ENCODE data around the gene SH2D3C. TPM values are rescaled to one million over a fixed set of nuclear protein-coding genes. Genes with fewer than 3 reads are reported as not detected.

SH2D3C gene
- total and polyA plus RNA-seq, 4 experiments from 2014 or later: 8.7 to 51.5 (median 46.0) TPM

DNA sequence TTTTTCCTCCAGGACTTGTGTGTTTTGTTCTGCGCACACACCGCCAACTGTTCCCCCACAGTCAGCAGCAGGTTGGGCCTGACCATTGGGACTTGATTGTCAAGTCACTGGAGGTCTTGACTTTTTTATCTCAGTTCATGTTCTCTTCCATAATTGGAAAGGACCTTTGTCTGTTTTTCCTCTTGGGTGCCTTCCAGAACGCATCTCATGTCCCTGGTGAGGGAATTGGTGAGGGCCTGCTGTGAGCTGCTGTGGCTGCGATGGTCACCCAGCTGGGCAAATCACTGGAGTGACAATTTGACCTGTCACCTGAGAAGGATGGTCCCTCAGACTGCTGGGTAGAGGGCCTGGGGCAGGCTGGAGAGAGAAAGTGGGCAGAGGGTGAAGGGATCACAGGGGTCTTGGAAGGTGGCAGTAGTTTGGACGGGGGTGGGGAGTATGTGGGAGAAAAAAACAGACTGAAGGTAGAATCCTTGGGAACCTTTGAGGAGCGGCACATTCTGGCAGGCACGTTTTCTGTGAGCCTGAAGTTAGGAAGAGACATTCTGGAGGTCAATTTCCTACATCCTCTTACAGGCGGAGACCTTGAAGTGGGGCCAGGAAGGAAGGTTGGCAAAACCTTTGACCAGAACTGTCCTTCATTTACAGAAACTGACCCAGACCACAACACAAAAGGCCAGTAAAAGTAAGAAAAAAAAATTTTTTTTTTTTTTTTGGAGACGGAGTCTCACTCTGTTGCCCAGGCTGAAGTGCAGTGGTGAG lies 11.8 kb upstream of the SH2D3C start:
- intact Hi-C loops (cut with micrococcal nuclease): no loop called here
- no peak for DNase-seq
- H3K4me3 ChIP-seq (ENCODE audit: low read length in 2 of 2): no peak overlapping the region
- POLR2A ChIA-PET (ENCODE audit: partially characterized antibody): interaction anchor here (0.7 to 6.9 kb wide), 2 partner anchors 13 to 1029 kb away, joined by 5 to 54 read pairs; partner anchors contain the start of gene FPGS
- H3K4me1 Mint-ChIP-seq: peaks cover 5 to 36% (median 25%) of the 10 kb centered on the region in 4 donors
- peaks cover 38 to 50% of the 10 kb centered on the region in 2 donors for H3K36me3 Mint-ChIP-seq
- H3K27ac ChIP-seq (ENCODE audit: low read depth, low read length): no peak overlapping the region
- peak overlapping the region in 4 of 7 donors; percentile 42 to 73 (median 61) for H3K27ac Mint-ChIP-seq
- H3K4me3 Mint-ChIP-seq: no peak overlapping the region
- no peaks in the 10 kb centered on the region for H3K27me3 ChIP-seq (ENCODE audit: insufficient read depth, low read length)
- no peaks in the 10 kb centered on the region for H3K27me3 Mint-ChIP-seq
- no peaks in the 10 kb centered on the region for H3K9me3 ChIP-seq (ENCODE audit: control insufficient read depth in 1 of 2, low read length in 2 of 2)
- H3K4me1 ChIP-seq (ENCODE audit: insufficient read depth, low read length): peaks cover 23% of the 10 kb centered on the region
- H3K36me3 ChIP-seq (ENCODE audit: insufficient read depth, low read length): peaks cover 56% of the 10 kb centered on the region
- CTCF ChIA-PET (ENCODE audit: partially characterized antibody): interaction anchor here (1.2 to 3.7 kb wide), 3 partner anchors 56 to 80 kb away, joined by 4 to 45 read pairs (median 4); partner anchors contain the start of gene TOR2A
- H3K9me3 Mint-ChIP-seq: no peaks in the 10 kb centered on the region

DNA sequence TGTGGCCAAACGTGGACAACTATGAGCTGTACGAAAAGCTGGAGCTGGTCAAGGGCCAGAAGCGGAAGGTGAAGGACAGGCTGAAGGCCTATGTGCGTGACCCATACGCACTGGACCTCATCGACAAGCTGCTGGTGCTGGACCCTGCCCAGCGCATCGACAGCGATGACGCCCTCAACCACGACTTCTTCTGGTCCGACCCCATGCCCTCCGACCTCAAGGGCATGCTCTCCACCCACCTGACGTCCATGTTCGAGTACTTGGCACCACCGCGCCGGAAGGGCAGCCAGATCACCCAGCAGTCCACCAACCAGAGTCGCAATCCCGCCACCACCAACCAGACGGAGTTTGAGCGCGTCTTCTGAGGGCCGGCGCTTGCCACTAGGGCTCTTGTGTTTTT lies 10.7 kb upstream of the SH2D3C start:
- H3K4me1 ChIP-seq (ENCODE audit: insufficient read depth, low read length): peaks cover 31% of the 10 kb centered on the region
- DNase-seq: no peak
- no peaks in the 10 kb centered on the region for H3K27me3 ChIP-seq (ENCODE audit: insufficient read depth, low read length)
- no peaks in the 10 kb centered on the region for H3K9me3 Mint-ChIP-seq
- H3K27ac ChIP-seq (ENCODE audit: low read depth, low read length): no peak overlapping the region
- H3K27ac Mint-ChIP-seq: peak overlapping the region in 4 of 7 donors; percentile 17 to 78 (median 53)
- POLR2A ChIA-PET (ENCODE audit: partially characterized antibody): interaction anchor here (1.0 to 12.3 kb wide), 5 partner anchors 8 to 128 kb away, joined by 3 to 377 read pairs (median 45); partner anchors contain the start of gene FPGS
- no peak overlapping the region for H3K4me3 ChIP-seq (ENCODE audit: low read length in 2 of 2)
- CTCF ChIA-PET (ENCODE audit: partially characterized antibody): interaction anchor here (1.2 to 3.7 kb wide), 2 partner anchors 54 to 81 kb away, joined by 4 to 45 read pairs; partner anchors contain the start of gene TOR2A
- H3K36me3 ChIP-seq (ENCODE audit: insufficient read depth, low read length): peaks cover 56% of the 10 kb centered on the region
- H3K9me3 ChIP-seq (ENCODE audit: control insufficient read depth in 1 of 2, low read length in 2 of 2): no peaks in the 10 kb centered on the region
- peaks cover 12 to 43% (median 31%) of the 10 kb centered on the region in 4 donors for H3K4me1 Mint-ChIP-seq
- intact Hi-C loops (cut with micrococcal nuclease): loop anchor here (5.0 to 10.0 kb wide), 4 partner anchors 222 to 328 kb away; partner anchors contain the start of genes NAIF1 and SLC25A25
- H3K36me3 Mint-ChIP-seq: peaks cover 38 to 50% of the 10 kb centered on the region in 2 donors
- no peaks in the 10 kb centered on the region for H3K27me3 Mint-ChIP-seq
- peak overlapping the region in 2 of 8 donors; percentile 54 to 59 for H3K4me3 Mint-ChIP-seq

DNA sequence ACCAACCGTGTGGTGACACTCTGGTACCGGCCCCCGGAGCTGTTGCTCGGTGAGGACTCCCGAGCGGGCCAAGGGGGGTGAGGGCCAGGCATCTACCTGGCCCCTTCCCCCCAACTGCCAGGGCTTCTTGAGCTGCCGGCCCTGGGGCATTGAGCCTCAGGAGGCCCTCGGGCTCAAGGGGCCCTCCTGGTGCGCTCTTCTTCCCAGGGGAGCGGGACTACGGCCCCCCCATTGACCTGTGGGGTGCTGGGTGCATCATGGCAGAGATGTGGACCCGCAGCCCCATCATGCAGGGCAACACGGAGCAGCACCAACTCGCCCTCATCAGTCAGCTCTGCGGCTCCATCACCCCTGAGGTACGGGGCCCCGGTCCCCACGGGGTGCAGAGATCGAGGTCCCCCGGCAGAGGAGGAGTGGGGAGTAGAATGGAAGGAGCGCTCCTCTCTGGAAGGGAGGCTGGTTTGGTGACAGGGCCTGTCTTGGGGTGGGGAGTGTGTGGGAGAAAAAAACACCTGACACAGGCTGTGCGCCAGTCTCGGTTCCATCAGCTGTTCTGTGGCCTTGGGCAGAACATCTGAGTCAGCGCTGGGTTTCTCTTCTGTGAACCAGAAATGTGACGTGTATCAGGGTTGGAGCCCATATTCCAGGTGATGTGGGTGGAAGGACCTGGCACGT lies 10.0 kb upstream of the SH2D3C start:
- Histone ChIP-seq H3K4me3 (ENCODE audit: low read length in 2 of 2) (no peak overlapping the region), H3K36me3 (ENCODE audit: insufficient read depth, low read length) (peaks cover 56% of the 10 kb centered on the region), H3K9me3 (ENCODE audit: control insufficient read depth in 1 of 2, low read length in 2 of 2) (no peaks in the 10 kb centered on the region), H3K4me1 (ENCODE audit: insufficient read depth, low read length) (peaks cover 38% of the 10 kb centered on the region), H3K27me3 (ENCODE audit: insufficient read depth, low read length) (no peaks in the 10 kb centered on the region), H3K27ac (ENCODE audit: low read depth, low read length) (peak overlapping the region; percentile 14)
- peaks cover 38 to 49% of the 10 kb centered on the region in 2 donors for H3K36me3 Mint-ChIP-seq
- intact Hi-C loops (cut with micrococcal nuclease): loop anchor here (5.0 to 10.0 kb wide), 4 partner anchors 221 to 329 kb away; partner anchors contain the start of genes NAIF1 and SLC25A25
- POLR2A ChIA-PET (ENCODE audit: partially characterized antibody): interaction anchor here (0.9 to 12.3 kb wide), 8 partner anchors 8 to 129 kb away, joined by 3 to 377 read pairs (median 4); partner anchors contain the start of genes FPGS and SH2D3C
- peak in 1 of 5 donors; percentile 37 for DNase-seq
- H3K4me1 Mint-ChIP-seq: peaks cover 16 to 50% (median 36%) of the 10 kb centered on the region in 4 donors
- CTCF ChIA-PET (ENCODE audit: partially characterized antibody): interaction anchor here (1.6 to 6.7 kb wide), 6 partner anchors 9 to 133 kb away, joined by 5 to 45 read pairs (median 7); partner anchors contain the start of gene TOR2A
- H3K4me3 Mint-ChIP-seq: no peak overlapping the region
- no peaks in the 10 kb centered on the region for H3K27me3 Mint-ChIP-seq
- no peaks in the 10 kb centered on the region for H3K9me3 Mint-ChIP-seq
- H3K27ac Mint-ChIP-seq: peak overlapping the region in 3 of 7 donors; percentile 24 to 87 (median 37)

DNA sequence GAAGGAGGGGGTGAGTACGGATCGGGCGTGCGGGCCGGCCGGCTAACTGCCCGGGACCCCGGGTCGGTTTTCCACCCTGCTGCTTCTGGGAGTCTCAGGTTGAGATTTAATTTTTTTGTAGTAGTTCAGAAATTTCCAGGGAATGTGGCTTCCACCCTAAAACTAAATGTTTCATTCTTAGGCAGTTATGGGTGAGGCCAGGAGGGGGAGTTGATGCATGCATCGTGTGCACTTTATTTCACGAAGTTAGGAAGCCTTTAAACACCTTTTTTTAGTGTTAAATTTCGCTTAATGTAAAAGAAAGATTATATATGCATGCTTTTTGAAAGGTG lies 8.3 kb upstream of the SH2D3C start:
- H3K4me1 Mint-ChIP-seq: peaks cover 29 to 66% (median 45%) of the 10 kb centered on the region in 4 donors
- H3K4me3 ChIP-seq (ENCODE audit: low read length in 2 of 2): peak overlapping the region; percentile 76 to 80
- H3K27me3 Mint-ChIP-seq: no peaks in the 10 kb centered on the region

DNA sequence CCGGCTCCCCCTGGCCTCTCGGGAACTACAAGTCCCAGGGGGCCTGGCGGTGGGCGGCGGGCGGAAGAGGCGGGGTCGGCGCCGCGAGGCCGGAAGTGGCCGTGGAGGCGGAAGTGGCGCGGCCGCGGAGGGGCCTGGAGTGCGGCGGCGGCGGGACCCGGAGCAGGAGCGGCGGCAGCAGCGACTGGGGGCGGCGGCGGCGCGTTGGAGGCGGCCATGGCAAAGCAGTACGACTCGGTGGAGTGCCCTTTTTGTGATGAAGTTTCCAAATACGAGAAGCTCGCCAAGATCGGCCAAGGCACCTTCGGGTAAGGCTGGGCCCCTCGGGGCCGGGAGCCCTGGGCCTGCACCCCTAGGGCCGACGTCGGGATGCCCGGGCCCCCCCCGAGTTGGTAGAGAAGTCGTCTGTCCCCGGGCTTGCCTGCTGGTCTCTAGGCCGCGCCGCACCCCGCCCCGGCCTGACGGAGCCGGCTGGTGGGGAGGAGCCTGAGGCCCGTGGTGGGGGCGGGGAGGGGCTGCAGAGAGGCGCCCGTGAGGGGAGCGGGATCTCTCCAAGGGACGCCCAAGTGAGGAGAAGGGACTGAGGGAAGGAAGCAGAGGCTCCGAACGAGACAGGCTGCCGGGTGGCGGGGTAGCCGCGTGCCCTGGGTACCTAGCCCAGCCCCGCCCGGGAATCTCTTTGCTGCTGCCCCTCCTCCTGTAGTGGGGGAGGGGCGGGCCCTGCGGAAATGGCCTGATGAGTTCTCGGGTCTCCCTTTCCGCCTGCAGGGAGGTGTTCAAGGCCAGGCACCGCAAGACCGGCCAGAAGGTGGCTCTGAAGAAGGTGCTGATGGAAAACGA lies 7.7 kb upstream of the SH2D3C start, which contains the start of gene CDK9:
CDK9 (plus strand) TSS at position 102 of the 840 bp plus-strand sequence; CDS start at position 217, 115 bp downstream.
- H3K4me1 ChIP-seq (ENCODE audit: insufficient read depth, low read length): peaks cover 59% of the 10 kb centered on the region
- no peaks in the 10 kb centered on the region for H3K9me3 Mint-ChIP-seq
- H3K36me3 Mint-ChIP-seq: peaks cover 32 to 42% of the 10 kb centered on the region in 2 donors
- H3K27me3 ChIP-seq (ENCODE audit: insufficient read depth, low read length): no peaks in the 10 kb centered on the region
- peak within 1 kb of the TSS; percentile 93 to 99 (median 97) for H3K27ac Mint-ChIP-seq
- H3K9me3 ChIP-seq (ENCODE audit: control insufficient read depth in 1 of 2, low read length in 2 of 2): no peaks in the 10 kb centered on the region
- peak; percentile 90 to 98 (median 95) for DNase-seq
- peak within 1 kb of the TSS; percentile 86 for H3K27ac ChIP-seq (ENCODE audit: low read depth, low read length)
- intact Hi-C loops (cut with micrococcal nuclease): loop anchor here (1.0 to 10.0 kb wide), 14 partner anchors 10 to 362 kb away; partner anchors contain the start of genes FPGS, LRSAM1, NAIF1 and RPL12
- CTCF ChIA-PET (ENCODE audit: partially characterized antibody): interaction anchor here (0.8 to 6.7 kb wide), 17 partner anchors 11 to 137 kb away, joined by 3 to 128 read pairs (median 5); partner anchors contain the start of genes FPGS and TOR2A
- H3K36me3 ChIP-seq (ENCODE audit: insufficient read depth, low read length): peaks cover 42% of the 10 kb centered on the region
- H3K4me1 Mint-ChIP-seq: peaks cover 34 to 72% (median 48%) of the 10 kb centered on the region in 4 donors
- POLR2A ChIA-PET (ENCODE audit: partially characterized antibody): interaction anchor here (0.6 to 12.3 kb wide), 30 partner anchors 11 to 561 kb away, joined by 3 to 377 read pairs (median 6); partner anchors contain the start of genes DPM2, ENG, FPGS and LRSAM1
- H3K4me3 Mint-ChIP-seq: peak within 1 kb of the TSS; percentile 88 to 94 (median 90)
- peak within 1 kb of the TSS; percentile 76 to 80 for H3K4me3 ChIP-seq (ENCODE audit: low read length in 2 of 2)
- H3K27me3 Mint-ChIP-seq: no peaks in the 10 kb centered on the region

More for the DNA sequence above, 8.3 kb upstream of the SH2D3C start:
- peak overlapping the region; percentile 84 to 95 (median 92) for H3K27ac Mint-ChIP-seq
- ChIA-PET POLR2A (ENCODE audit: partially characterized antibody) (interaction anchor here (4.8 to 12.3 kb wide), 4 partner anchors 10 to 52 kb away, joined by 45 to 377 read pairs (median 68); partner anchors contain the start of genes FPGS and TOR2A), CTCF (ENCODE audit: partially characterized antibody) (interaction anchor here (1.0 to 6.7 kb wide), 12 partner anchors 11 to 150 kb away, joined by 3 to 45 read pairs (median 4); partner anchors contain the start of gene TOR2A)
- peaks cover 53% of the 10 kb centered on the region for H3K4me1 ChIP-seq (ENCODE audit: insufficient read depth, low read length)
- H3K9me3 ChIP-seq (ENCODE audit: control insufficient read depth in 1 of 2, low read length in 2 of 2): no peaks in the 10 kb centered on the region
- no peaks in the 10 kb centered on the region for H3K27me3 ChIP-seq (ENCODE audit: insufficient read depth, low read length)
- intact Hi-C loops (cut with micrococcal nuclease): loop anchor here (1.0 to 10.0 kb wide), 7 partner anchors 16 to 331 kb away; partner anchors contain the start of genes FPGS, NAIF1 and SLC25A25
- H3K27ac ChIP-seq (ENCODE audit: low read depth, low read length): peak overlapping the region; percentile 86
- no peaks in the 10 kb centered on the region for H3K9me3 Mint-ChIP-seq
- H3K36me3 Mint-ChIP-seq: peaks cover 32 to 43% of the 10 kb centered on the region in 2 donors
- DNase-seq: peak in 1 of 5 donors; percentile 34
- peaks cover 47% of the 10 kb centered on the region for H3K36me3 ChIP-seq (ENCODE audit: insufficient read depth, low read length)
- H3K4me3 Mint-ChIP-seq: peak overlapping the region; percentile 86 to 94 (median 90)

Measured in CD4-positive, alpha-beta memory T cell (primary cell).